Measurements from ENCODE around the gene ERMARD.

ERMARD gene

GRCh38 chr6:169783971-169784820, 32.8 kb downstream of the ERMARD start:
- no peak for DNase-seq (ENCODE audit: low read depth)

DNA sequence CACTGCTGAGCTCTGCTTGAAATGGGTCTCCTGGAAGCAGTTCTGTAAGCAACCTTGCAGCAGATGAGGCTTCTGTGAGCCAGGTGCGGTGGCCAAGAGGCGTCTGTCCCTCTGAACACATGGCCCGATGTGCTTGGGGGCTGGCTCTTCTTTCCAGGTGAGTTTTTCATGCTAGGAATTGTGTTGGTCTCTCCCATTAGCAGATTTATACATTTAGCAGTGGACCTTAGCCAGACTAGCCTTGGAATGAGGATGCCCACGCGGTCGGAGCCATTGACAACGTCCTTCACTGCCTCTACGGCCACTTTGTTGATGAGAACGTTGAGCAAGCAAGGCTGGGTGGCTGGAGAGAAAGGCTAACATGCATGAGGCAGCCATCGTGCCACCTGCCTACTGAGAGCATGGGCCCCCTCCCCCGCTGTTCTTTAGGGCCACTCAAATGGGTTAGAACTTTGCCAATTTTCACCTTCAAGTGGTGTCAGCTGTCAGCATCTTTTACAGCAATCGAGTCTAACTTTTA, 33.5 kb downstream of the ERMARD start:
- no peak for DNase-seq (ENCODE audit: low read depth)

DNA sequence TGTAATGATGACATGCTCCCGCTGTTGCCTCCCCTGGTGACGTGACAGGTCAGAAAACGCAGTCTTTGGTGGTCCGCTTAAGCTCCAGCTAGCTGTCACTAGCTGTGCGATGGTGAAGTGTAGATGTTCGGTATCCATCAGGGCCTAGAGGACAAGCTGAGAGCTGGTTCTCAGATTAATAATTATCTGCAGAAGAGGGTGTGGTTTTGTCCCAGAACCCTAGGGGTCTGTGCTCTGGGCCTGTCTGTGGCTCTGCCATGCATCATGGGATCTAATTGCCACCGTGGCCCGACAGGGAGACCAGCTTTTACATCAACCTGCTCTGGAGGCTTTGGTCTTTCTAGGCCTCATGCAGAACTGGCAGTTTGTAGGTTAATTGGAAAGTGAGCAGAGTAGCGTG, 34.1 kb downstream of the ERMARD start:
- no peak for DNase-seq (ENCODE audit: low read depth)

DNA sequence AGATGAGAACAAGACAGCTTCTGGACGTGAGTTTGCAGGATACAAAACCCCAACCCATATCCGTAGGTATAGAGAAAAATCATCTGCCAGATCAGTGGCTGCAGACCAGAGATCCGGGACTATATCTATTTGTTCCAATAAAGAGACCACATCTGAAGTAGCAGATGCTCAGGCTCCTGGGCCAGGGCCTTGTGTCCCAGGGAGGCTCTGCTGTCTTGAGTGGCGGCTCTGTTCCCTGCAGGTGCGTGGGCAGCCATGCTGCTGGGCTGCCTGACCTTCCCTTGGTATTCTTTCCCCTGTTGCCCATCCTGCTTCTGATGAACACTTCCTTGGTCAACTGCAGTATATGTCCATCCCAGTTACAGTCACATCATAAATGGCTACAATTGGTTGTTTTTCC, 34.9 kb downstream of the ERMARD start:
- no peak for DNase-seq (ENCODE audit: low read depth)

GRCh38 chr6:169787797-169788196, 36.4 kb downstream of the ERMARD start:
- no peak for DNase-seq (ENCODE audit: low read depth)

DNA sequence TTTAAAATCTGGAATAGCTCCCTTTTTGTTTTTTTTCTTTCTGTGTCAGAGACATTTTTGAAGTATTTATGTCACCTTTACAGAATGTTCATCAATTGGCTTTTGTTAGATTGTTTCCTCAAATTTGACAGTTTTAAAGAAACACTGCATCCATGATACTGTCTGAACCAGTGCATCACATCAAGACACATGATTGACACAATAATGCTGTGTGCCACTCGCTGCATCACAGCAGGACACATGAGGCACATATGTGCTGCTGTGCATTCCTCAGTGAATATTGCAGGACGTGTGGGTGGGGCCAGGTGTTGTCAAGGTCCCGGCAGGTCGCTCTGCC, 37.4 kb downstream of the ERMARD start:
- DNase-seq (ENCODE audit: low read depth): no peak

GRCh38 chr6:169789146-169789943, 37.9 kb downstream of the ERMARD start:
- no peak for DNase-seq (ENCODE audit: low read depth)

GRCh38 chr6:169789944-169790927, 38.8 kb downstream of the ERMARD start:
- DNase-seq (ENCODE audit: low read depth): peak; percentile 58

- no peak for DNase-seq (ENCODE audit: low read depth)
Measured at GRCh38 chr6:169791721-169792131, 40.3 kb downstream of the ERMARD start.

DNA sequence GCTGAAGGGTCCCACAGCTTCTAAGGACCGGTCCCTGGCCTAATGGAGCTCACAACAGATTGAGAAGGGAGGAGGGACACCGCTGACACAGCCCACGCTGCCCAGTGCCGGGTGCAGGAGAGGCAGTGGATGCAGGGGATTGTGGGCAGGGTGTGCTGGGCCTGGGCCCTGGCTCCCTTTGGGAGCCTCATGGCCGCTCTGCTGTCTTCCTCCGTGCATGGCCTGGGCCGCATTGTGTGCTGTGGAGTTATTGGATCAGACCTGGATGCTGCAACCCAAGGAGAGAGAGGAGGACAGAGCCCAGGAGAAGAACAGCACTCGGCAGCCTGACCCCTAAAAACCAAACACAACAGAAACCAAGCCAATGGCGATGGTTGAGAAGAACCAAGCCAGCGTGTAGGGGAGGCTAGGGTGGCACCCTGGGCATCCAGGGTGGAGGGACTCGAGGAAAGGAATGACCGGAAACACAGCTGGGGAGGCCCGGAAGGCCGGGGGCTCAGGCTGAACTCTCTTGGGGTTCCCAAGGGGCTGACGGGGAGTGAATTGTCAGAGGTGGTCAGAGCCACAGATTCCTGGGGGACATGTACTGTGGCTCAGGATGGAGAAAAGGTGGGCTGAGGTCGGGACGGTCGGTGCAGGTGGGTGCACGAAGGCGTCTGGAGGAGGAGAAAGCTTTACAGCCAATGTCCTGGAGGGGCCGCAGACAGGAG, 41.0 kb downstream of the ERMARD start:
- DNase-seq (ENCODE audit: low read depth): no peak

GRCh38 chr6:169793408-169793807, 42.0 kb downstream of the ERMARD start:
- DNase-seq (ENCODE audit: low read depth): no peak

DNA sequence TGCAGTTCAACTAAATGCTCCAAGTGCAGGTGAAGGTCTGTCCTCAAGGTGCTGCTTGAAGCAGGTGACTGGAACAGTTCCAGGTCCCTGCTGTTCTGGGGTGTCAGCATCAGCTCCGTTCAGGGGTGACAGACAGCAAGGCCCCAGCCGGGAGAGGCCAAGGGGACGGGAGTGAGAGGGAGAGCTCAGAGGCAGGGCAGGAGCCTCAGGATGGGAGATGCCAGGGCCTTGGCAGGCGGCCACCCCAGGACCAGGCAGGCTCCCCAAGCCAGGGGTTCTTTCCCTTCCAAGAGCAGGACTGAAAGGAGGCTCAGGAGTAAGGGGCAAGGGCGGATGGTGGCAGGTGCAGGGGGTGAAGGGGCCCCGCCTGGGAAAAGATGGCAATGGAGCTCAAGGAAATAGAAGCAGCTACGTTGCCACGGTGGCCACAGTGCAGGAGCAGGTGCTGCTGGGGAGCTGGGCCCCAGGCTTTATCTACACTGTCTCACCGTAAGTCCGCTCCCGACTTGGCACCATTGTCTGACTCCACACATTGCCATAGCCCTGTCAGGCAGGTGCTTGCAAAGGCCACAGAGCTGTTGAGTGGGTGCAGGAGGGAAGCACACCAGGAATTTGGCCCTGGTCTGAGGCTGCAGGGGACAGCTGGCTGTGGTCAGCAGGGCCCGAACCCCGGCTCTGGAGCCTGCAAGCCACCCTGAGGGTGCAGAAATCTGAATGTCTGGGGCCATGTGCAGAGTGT, 43.1 kb downstream of the ERMARD start:
- DNase-seq (ENCODE audit: low read depth): no peak

DNA sequence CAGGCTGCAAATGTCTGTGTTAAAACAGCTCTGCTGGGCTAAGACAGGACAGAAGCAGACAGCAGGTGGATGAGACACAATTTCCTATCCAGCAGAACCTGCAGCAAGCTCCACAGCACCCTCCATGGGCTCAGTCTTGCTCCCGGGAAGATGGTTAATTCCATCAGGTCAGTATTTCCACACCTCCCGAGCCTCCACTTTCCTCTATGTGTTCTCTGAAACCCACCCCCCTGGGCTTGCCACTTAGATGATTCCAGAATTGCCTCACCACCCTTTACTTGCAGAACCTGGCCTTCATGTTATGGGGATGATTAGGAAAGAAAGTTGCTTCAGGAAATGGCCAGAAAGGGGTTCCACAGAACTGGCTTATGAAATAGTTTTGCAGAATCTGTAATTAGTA, 43.8 kb downstream of the ERMARD start:
- DNase-seq (ENCODE audit: low read depth): no peak

- no peak for DNase-seq (ENCODE audit: low read depth)
Measured at GRCh38 chr6:169798764-169799473, 47.5 kb downstream of the ERMARD start.

GRCh38 chr6:169799474-169799926, 48.1 kb downstream of the ERMARD start:
- DNase-seq (ENCODE audit: low read depth): no peak

DNA sequence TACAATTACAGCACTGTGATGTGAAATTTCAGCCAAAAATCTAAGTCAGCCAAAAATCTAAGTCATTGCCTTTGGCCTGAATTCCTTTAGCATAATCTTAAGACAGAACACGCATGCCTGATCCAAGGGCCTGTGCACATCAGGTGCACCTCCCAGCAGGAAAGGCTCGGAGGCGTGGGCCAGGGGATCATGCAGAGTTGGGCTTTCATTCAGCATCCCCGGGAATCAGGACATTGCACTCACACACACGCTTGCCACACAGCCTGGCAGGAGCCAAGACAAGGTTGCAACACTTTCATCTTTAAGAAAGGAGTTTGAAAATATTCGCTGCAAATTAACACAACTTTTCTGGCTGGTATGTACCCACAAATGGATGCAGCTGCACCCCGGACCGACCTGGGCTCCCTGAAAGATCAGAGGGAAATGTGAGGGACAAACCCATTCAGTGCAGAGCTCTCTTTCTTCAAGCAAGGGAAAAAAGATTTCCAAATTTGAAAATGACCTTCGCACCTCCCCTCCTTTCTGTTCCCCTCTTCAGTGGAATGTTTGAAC, 48.8 kb downstream of the ERMARD start:
- DNase-seq (ENCODE audit: low read depth): no peak

DNA sequence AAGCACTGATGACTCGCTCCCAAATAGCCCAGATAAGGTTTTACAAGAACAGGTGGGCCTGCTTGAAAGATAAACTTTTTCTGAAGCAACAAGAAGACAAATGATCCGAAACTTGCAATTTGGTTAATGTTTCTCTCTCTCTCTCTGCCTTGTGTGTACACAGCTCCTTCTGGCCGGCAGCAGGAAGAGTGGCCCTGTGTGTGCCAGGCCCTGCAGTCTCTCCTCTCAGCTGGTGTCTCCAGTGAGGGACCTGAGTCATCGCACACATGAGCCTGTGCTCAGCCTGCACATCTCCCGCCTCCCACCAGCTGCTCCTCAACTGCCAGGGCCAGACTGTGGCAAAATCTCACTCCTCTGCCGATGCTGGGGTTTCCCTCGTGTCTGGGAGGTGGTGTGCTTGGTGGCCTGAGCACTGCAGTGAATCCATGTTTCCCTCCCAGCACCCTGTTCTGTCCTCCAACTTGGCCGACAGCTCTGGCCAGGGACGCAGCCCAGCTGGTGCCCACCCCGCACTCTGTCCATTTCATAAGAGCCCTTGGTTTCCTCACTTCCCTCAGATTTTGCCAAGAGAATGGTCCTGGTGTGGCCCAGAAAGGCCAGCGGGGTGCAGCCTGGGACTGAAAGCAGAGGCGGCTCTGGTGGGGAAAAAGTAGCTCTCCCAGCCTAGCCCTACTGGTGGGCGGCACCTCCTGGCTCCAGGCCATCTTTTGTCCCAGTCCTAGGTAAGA, 49.4 kb downstream of the ERMARD start:
- no peak for DNase-seq (ENCODE audit: low read depth)

DNA sequence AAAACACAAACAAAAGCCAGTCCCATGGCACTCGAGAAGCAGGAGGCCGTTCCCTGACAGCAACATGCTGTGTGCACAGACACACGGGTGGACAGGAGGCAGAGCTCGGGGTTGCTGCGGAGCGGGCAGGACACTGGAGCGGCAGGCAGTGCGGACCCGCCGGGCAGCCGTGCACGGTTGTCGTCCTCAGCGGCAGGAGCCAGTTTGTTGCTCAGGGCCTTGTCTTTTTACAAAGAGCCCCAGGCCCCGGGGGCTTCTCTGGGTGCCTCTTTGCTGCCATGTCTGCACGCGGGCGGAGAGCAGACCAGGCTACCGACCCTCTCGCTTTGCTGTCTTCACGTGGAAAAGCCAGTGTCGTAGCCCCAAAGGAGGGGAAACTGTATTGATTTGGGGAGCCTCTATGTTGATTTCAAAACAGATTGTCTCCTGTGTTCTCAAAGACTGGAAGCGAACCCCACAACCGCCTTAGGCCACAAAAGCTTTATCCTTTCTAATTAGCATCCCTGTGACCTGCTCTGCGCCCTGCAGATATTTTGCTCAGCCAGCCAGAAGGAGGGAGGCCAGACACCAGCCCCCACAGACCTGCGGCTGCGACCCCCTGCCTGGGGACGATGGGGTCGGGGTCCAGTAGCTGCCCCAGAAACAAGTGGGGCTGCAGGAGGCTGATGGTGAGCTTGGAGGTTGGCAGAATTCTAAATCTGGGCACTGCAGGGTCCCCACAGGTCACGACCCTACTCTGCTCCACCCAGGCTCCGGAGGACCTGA, 50.2 kb downstream of the ERMARD start:
- no peak for DNase-seq (ENCODE audit: low read depth)
